Astrocyte (in vitro differentiated cells and primary cell): ENCODE measurements around the gene PRR22.

Experiments used
- CTCF ChIP-seq: IDR thresholded peaks from 2 replicates; pipeline ENCODE4 v1.5.1; 2011; ENCODE audit warnings: low read depth, mild to moderate bottlenecking, inconsistent platforms, low read length, moderate library complexity; ENCODE audit not compliant: insufficient read depth
- EZH2 ChIP-seq: IDR thresholded peaks from 2 replicates; pipeline ENCODE4 v1.6.1; 2012; ENCODE audit warnings: mild to moderate bottlenecking, low read length, inconsistent platforms; ENCODE audit not compliant: insufficient read depth

GRCh38 chr19:5832061-5832460 lies 47.5 kb upstream of the PRR22 start:
- TF ChIP-seq CTCF (no peak), EZH2 (no peak)
